Stimulated activated CD8-positive, alpha-beta memory T cell treated with anti-CD3 and anti-CD28 coated beads, Interleukin-2, amount 100 ng/mL, for 1 hour (primary cell): ENCODE data around the gene LMAN1.

ENCODE experiments used
- DNase-seq, 2 donors: peaks; one replicate each; pipeline ENCODE4 v3.0.0-alpha.2; 2020; ENCODE audit warnings: low read depth in 2 of 2

The LMAN1 gene, protein sequence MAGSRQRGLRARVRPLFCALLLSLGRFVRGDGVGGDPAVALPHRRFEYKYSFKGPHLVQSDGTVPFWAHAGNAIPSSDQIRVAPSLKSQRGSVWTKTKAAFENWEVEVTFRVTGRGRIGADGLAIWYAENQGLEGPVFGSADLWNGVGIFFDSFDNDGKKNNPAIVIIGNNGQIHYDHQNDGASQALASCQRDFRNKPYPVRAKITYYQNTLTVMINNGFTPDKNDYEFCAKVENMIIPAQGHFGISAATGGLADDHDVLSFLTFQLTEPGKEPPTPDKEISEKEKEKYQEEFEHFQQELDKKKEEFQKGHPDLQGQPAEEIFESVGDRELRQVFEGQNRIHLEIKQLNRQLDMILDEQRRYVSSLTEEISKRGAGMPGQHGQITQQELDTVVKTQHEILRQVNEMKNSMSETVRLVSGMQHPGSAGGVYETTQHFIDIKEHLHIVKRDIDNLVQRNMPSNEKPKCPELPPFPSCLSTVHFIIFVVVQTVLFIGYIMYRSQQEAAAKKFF

DNA sequence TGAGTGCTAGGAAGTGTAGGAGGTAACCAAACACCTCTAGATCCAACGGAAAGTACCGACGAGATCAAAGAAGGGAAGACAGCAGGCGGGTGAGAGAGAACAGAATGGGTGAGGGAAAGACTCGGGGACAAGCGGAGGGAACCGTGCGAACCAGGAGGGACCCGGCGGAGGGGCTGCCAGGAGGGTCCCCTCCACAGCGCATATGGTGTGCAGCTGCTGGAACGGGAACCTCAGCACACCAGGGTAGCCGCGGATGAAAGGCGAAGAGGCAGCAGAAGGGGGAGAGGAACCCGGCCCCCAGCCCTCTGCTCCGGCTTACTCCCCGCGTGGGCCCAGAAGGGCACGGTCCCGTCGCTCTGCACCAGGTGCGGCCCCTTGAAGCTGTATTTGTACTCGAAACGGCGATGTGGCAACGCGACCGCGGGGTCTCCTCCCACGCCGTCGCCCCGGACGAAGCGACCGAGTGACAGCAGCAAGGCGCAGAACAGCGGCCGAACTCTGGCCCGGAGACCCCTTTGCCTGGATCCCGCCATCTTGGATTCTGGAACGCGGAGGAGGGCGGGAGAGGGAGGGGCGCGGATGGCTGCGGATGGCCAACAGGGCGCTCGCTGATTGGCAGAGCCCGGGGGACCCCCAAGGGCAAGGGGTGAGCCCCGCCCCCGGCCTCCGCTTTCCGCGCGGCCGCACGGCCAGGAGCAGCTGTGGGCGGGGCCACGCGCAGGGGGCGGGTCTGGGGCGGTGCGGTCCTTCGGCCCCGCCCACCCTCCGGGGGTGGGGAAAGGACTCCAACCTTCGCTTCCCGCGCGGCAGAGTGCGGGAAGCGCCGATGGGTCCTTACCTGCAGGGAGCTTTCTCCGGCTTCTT is at the start of gene LMAN1:
TSS of gene LMAN1 (minus strand) at position 554 of the 864 bp plus-strand sequence. CDS start at position 533, 21 bp downstream.
- DNase-seq, result peak; percentile 79 to 89

DNA sequence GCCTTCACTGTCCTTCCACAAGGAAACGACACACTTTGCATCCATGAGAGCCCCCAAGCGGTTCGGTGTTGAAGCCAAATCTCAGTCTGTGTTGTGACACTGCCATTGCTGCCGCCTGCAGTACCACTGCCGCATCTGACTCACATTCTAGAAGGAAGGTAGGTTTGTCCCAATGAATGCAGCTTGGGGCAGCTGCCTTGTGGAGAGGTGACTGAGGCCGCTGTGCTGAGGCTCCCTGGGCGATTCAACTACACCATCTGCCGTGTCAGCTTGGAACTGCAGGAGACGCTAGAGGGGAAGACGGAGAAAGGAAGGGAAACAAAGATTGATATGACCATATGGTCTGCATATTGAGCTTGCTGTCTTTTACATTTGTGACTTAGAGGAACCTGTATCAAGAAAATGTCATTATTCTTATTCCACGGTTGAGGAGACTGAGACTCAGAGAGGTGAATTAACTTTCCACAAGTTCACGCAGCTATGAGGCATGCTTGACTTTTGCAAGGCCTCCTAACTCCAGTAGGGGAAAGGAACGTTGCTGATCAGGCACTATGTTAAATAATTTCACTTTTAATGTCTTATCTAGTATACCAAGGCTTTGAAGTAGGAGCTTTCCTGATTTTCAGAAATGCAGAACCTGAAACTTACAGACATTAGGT is 43.5 kb upstream of the LMAN1 start:
- DNase-seq, result peak; percentile 33 to 50

DNA sequence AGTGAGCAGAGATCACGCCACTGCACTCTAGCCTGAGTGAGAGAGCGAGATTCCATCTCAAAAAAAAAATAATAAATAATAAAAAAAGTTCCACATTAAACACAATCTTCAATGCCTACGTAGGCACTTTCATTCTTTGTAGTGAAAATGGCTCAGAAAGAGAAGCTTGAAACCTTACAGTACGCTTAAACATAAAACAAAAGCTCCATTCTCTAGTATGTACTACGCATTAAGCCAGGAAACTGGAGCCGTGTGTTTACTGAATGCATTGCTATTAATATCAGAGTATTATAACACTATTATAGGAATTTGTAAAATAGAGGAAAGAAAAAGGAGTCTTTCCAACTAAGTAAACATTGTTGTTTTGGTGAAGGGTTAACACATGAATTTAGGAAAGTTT is 41.3 kb upstream of the LMAN1 start:
- DNase-seq, result no peak

DNA sequence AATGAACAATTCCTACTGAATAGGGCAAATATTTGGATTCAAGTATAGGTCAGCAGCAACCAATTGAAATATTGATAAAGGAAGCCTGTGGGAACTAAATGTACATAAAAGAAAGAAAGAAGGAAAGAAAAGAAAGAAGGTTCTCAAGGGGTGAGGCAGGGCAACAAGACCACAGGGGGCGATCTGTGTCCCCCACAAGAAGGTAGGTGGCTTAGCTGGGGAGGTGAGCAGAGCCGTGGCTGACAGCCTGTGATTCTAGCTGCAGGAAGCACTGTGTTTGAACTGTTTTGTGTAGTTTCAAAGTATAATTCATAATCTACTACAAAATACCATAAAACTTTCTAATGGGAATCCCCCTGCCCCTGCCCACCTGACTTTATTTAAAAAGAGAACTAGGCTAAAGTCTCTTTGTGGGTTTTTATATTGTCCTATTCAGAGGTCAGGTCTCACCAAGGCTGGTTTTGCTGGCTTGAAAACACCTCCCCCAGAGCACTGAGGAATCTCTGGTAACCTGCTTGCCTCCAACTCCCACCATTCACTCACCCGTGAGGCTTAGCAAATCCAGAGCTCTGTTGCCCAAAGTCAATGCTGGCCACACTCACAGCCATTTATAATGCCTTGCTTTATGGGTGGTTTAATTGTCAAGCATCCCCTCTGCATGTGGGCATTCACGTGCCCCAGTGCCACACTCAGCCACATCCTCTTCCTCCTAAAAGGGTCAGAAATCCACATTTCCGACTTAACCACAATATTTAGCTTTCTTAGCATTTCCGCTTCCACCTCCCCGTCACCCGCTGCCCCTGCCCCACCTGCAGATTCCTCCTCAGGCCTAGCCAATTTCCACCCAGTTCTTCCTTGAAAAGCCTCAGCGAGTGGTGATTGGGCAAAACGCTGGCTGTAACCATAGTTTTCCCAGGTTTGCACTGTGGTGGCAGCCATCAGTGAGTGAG is 36.4 kb upstream of the LMAN1 start:
- DNase-seq, result no peak

DNA sequence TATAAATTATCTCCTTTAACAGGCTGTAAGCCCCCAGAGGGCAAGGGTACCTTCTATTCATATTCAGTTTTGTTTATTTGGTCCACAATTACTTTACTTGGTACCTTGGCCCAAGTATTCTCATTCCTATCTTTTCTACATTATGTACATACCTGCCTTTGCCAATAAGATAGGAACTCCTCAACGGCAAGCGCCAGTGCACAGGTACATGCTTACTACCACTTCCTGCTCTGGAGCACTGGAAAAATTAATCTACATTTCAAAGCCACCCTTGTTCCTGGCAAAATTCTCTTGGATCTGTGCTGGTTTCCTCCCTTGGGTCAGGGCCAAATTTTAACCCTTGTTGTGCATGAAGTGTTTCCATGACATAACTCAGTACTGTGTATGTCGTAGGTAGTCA is 34.3 kb upstream of the LMAN1 start:
- no peak for DNase-seq

DNA sequence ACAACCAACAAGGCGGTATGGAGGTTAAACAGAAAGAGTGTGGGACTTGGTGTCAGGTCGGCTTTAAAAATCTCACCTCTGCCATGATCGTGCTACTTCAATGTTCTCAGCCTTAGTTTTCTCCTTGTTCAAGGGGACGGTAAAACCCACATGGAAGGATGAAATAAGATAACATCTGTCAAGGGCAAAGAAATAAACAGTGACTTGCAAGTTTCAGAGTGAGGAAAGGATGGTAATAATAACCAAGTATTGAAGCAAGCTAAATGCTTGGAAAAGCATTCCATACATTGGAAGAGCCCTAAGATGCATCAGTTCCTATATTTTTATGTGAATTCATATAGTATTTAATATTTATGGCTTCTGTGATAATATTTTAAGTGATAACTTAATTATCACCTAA is 29.8 kb upstream of the LMAN1 start:
- no peak for DNase-seq

DNA sequence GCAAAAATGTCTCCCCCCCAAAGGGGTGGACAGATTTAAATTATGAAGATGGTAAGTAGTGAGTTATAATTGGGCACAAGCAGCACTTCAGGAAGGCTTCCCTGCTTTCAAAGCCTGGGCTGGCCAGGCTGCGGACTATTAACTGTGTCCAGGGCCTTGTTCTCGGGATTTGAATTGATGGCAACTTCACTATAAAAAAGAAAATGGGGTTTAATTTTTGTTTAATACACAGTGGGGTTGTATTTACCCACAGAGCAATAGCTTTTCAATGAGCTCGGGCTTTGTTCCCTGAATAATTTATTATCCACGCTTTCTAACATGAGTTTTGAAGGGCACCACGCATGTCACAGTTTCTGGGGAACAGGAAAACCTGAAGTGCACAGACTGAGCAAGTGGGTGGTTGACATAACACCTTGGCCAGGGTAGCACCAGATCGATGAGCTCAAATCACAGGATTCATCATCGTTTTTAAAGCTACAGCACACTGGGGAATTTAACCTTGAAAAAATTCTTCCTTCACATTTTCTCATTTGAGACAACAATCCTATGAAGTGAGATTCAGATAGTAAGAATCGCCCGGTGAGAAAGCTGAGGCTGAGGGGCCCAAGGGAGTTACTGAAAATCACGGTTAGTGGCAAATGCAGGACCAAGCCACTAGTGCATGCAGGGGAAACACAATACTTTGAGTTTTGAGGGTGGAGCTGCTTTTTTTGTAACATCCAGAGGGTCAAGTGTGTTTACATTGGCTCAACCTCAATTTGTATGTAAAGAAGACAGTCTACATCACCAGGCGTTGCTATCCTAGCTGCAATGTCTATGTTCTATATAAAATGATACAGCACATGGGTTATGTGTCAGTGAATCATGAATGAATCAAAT is 28.9 kb upstream of the LMAN1 start:
- DNase-seq, result no peak

DNA sequence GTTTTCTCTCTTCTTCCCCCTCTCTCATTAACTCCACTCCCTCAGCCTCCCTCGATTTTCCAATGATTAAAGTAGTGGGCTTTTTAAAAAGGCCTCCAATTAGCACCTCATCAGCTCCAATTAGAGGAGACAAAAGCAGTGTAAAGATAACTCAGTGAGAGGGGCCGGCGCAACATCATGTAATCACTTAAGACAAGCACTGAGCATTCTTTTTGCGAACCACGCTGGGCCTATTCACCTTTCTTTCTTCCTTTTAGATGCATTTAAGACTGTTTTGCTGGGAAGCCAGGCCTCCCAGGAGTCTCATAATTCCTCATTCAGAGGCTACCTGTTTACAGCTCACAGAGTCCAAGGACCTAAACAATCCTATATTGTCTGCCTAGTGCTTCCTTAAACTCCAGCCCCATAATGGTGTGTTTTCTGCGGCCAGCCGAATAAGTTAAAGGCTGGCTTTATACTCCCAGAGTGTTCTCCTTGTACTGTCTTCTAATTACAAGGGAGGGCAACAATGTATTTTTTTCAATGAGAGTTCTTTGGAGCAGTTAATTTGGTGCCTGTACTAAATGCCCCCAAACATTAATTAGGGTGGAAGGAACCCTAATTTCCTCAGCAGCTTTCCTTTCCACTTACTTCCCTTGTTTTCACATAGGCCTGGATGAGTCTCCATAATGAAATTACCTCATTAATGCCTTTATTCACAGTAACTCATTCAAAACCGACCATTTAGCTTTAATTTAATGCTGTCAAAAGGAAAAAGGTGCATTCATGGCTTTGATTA is 28.0 kb upstream of the LMAN1 start:
- no peak for DNase-seq

DNA sequence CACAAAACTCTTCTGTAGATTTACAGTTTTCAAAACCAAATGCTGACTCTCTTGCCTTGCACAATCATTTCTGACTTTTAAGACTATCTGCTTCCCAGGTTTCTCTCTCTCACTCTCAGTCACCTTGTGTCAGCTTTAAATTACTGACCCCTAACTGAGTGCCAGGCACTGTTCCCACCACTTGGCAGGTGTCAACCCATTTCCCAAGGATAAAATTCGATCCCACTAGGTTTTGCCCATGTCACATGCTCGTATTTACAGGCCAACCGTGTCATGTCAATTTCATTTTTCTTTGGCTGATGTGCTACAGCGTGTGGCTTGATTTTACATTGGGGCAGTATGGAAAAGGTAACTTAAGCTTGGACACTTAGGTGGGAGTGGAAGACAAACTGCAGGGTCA is 26.1 kb upstream of the LMAN1 start:
- no peak for DNase-seq

DNA sequence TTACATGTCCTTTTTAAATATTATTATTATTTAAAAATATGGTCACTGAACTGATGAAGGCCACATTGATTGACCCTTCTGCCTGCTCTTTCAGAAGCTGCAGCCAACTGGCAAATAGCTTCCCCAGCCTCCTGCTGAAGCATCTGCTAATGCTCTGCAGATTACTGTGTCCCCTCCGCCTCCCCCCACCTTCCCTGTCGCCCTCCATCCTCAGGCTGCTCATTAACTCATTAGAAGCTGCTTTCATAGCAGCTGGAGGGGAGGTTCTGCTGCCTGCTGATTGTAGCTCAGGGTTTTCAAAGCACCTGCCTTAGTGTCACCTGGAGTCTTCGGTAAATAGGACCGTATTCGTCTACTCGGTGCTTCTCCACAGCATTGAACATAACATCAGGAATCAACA is 24.8 kb upstream of the LMAN1 start:
- no peak for DNase-seq

DNA sequence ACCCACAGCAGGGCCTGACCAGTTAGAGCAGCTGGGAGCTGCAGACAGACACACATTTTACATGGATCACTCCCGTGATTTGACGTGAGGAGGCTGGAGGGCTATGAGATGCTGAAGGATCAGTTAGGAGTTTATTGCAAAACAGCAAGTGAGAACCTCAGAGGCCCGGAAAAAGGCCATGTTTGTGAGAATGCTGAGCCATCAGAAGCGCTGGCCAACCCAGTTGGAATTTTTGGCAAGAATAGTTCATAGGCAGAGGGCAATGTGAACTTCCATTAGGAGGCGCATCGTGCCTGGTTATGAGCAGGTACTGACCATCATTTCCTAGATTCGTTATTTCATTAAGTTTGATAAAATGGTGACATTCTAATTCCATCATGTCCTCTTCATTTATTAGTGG is 23.3 kb upstream of the LMAN1 start:
- no peak for DNase-seq

DNA sequence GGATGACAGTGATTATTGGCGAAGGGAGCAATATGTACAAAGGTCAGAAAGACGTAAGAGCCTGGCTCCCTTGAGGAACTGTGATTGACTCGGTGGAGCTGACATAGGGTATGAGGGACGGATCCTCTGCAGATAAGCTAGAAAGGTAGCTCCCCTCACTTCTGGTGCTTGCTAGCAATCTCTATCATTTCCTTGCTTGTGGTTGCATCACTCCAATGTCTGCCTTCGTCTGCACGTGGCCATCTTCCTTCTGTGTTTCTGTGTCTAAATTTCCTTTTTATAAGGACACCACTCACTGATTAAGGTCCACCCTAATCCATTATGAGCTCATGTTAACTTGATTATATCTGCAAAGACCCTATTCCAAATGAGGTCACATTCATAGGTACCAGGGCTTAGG is 22.9 kb upstream of the LMAN1 start:
- DNase-seq, result no peak

DNA sequence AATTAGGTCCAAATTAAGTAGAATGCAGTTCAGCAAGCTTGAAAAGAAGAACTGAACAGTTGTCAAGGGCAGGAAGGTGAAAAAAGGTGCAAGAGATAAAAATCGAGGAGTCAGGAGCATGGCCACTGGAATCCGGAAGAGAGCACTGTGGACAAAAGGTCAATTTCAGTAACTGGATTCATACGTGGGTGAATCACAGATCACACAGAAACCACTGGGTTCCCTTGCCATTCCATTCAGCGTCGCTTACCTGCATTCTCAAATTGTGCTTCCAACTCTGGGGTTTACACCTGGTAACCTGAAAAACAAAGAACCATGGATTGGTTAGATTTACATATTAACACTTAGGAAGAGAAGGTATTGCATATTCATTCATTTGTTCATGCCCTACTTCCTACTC is 21.6 kb upstream of the LMAN1 start:
- DNase-seq, result no peak

DNA sequence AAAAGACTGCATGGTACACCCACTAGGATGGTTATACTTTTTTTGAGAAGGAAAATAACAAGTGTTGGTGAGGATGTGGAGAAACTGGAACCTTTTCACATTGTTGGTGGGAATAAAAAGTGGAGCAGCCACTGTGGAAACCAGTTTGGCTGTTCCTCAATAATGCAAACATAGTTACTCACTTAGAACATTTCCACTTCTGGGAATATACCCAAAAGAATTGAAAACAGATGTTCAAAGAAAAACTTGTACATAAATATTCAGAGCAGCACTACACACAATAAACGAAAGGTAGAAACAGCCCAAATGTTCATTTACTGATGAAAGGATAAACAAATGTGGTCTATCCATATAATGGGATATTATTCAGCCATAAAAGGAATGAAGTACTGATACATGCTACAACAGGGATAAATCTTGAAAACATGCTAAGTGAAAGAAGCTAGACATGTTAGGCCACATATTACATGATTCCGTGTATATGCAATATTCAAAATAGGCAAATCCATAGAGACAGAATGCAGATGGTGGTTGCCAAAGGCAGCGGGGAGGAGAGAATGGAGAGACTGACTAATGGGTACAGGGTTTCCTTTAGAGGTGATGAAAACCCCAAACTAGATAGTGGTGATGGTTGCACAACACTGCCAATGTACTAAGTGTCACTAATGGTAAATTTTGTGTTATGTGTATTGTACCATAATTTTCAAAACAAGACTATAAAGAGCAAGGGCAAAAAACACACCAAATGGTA is 20.9 kb upstream of the LMAN1 start:
- DNase-seq, result no peak

DNA sequence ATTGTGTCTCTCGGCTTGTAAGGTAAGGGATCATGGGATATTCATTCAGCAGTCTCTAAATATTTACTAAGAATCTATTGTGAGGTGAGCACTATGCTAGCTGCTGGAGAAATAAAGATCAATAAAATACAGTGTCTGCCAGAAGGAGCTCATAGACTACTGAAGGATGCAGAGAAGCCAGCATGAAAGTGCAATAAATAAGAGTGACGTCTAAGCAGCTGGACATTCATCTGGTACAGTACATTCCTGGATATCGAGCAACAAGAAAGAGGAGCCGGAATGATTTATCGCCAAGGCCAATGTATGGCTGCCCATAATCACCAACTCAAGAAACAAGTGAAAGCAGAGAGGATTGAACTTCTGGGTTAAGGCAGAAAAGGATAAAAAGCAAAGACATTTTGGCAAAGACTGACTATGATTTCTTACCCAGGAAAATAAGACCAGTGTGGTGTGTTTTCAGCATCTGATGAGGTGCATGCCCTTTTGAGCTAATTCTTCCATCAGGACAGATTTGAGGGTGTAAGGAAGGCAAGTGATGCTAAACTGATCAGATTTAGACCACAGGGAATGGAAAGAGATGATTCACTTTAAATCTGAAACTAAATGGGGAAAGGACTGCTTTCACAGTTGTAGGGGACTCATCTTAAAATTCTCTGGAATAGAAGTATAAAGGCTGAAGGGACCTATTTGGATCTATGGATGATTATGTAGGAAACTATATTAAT is 18.7 kb upstream of the LMAN1 start:
- no peak for DNase-seq

DNA sequence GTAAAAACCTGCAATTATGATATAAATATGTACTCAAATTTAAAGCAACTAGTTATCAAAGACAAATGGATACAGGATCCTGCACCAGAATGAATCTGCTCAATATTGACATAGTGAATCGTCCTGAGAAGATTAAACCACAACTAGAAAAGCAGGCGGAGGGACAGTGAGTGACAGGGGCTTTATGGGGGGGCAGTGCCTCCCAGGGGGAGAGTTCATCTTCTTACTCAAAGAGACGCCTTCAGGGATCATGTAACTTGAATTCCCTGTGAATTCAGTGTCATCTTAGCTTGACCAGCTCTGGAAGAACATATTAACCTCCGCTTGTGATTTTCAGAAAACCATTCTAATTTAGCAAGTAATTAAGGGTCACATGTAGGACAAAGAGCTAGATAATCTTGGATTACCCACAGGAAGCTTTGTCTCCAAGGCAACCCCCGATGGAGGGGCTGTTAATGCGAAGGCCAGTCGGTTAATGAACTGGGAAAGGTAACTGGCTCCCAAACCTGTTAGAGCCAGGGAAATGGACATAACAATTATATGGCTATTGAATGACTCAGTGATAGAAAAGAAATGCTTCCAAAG is 17.4 kb upstream of the LMAN1 start:
- no peak for DNase-seq

DNA sequence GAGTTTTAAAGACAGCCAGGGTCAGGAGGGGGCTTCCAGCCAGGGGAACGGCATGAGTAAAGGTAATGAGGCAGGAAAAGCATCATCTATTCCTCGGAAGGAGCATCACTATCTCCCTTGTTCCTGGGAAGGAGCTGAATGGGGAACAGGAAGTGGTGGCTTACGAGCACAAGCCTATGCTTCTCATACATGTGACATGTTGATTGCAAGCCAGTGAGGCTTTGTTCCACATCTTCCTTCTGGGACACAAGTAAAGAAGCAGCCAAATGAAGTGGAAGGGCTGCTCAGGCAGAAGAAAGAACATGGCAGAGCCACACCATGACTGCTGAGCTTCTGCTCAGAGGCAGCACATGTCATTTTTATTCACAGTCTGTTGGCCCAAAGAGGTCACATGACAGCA is 15.1 kb upstream of the LMAN1 start:
- DNase-seq, result no peak

DNA sequence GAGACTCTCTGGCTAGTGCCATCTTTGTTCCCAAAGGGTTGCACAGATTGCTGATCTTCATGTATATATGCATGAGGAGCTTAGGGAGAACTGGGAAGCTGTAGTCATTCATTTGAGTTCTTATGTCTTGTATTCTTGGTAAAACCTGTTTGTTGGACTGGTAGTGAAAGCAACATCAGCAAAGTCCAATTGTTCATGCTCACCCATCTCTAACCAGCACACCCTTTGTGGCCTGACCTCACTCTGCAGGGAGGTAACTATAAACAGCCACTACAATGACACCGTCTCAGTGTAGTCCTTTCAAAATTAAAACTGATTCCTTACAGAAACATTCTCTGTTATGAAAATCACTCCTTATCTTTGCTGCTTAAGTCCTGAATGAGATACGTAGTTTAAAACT is 13.9 kb upstream of the LMAN1 start:
- no peak for DNase-seq
